GM12874 (cell line): Measurements from ENCODE around the gene SLC30A10.

ENCODE experiments used
- CTCF ChIP-seq: IDR thresholded peaks from 2 replicates; pipeline ENCODE4 v1.5.1; 2011; ENCODE audit warnings: low read depth, mild to moderate bottlenecking, control low read depth, low read length, moderate library complexity; ENCODE audit not compliant: insufficient read depth

SLC30A10 gene

GRCh38 chr1:219917851-219918466 lies 10.4 kb downstream of the SLC30A10 start:
- no peak for TF ChIP-seq CTCF

DNA sequence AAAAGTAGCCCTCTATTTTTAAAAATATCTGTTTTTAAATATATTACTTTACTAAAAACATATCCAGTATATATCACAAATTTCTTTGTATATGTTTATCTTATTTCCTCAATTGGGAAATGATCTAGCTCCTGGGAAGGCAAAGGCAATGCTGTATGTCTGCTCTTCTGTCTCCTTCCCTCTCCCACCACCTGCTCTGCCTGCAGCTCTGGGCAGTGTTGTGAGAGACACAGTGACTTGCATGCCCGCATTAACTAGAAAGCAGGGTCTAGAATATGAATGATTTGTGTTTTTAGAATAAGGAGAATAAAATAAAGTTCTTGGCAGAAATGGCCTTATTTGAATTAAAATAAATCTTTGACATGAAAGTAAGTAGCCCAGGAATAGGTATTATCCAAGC lies 11.1 kb downstream of the SLC30A10 start:
- no peak for TF ChIP-seq CTCF

DNA sequence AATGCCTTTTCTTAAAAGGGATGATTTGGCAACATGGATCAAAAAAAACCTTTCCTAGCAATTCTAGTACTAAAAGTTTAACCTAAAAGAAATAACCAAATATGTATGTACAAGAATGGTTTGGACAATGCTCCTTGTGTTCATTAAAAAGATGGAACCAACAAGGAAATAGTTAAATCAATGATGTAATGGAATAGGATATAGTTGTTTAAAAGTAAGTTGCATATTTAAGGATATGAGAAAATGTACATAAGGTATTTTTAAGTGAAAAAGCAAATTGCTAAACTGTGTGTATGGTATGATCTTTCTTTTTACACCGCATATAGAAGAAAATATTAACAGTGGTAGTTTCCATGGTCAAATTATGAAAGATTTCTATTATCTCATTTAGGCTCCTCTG lies 12.1 kb downstream of the SLC30A10 start:
- no peak for TF ChIP-seq CTCF

DNA sequence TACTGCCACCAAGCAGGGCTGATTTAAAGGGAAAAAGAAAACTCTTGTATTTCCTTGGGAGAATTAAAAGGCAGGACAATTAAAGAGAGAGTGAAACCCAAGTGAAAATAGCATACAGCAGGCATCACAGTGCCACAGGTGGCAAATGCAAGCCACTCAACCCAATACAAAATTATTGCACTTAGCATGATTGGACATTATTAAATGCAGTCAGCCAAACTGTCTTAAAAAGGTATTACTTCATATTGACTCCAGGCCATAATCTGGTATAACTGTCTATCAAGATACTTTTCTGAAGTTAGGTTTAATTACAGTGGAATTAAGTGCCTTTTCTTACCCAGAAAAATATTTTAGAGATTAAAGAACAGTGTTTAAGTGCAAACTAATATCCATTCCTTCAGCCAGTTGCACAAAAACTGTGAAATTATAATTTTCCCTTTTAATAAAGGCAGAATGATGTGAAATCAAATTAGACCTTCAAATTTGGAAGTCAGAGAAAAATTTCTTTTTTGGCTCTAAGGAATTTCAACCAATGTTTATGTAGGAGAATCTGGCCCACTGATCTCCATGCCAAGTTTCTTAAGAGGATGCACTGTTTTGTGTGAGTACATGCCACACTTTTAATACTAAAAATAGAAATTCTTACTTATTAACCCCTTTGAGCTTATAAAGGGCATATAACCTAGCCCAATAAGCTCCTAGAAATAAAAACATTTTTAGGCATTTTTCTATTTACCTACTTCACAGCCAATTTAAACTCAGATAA lies 15.2 kb downstream of the SLC30A10 start:
- no peak for TF ChIP-seq CTCF

DNA sequence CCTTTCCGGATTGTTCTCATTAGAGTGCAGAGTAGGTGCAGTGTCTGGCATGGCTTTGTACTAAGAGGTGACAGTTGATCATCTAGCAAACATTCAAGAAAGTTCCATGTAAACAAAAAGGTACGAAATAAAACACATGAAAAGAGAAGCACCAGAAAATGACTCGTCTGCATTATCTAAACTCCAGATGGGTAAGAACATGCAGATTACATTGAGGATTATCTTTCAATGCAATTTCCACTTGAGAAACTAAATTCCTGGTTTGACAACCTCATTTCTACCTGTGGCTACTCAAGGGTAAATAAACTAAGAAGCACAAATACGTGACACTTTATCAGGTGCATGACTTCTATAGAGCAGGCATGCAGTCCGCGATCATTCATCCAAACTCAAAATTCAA lies 17.6 kb downstream of the SLC30A10 start:
- no peak for TF ChIP-seq CTCF

- TF ChIP-seq CTCF: no peak
These were observed 18.9 kb downstream of the SLC30A10 start for GRCh38 chr1:219909476-219909875.

GRCh38 chr1:219908170-219908569 lies 20.2 kb downstream of the SLC30A10 start:
- no peak for TF ChIP-seq CTCF

DNA sequence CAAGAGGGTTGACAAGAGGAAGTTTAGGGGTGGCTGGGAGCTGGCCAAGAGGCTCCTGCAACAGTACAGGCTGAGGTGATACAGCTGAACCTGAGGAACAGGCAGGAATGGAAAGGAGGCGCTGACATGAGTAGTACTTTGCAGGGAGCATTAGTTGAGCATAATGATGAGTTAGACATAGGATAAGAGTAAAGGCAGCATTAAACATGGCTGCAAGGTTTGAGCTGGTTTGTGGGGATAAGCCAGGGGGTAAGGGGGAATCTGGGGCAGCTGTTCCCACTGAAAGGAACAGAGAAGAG lies 20.6 kb downstream of the SLC30A10 start:
- TF ChIP-seq CTCF: no peak
